Measurements from ENCODE around the gene WDR1.

The WDR1 gene

DNA sequence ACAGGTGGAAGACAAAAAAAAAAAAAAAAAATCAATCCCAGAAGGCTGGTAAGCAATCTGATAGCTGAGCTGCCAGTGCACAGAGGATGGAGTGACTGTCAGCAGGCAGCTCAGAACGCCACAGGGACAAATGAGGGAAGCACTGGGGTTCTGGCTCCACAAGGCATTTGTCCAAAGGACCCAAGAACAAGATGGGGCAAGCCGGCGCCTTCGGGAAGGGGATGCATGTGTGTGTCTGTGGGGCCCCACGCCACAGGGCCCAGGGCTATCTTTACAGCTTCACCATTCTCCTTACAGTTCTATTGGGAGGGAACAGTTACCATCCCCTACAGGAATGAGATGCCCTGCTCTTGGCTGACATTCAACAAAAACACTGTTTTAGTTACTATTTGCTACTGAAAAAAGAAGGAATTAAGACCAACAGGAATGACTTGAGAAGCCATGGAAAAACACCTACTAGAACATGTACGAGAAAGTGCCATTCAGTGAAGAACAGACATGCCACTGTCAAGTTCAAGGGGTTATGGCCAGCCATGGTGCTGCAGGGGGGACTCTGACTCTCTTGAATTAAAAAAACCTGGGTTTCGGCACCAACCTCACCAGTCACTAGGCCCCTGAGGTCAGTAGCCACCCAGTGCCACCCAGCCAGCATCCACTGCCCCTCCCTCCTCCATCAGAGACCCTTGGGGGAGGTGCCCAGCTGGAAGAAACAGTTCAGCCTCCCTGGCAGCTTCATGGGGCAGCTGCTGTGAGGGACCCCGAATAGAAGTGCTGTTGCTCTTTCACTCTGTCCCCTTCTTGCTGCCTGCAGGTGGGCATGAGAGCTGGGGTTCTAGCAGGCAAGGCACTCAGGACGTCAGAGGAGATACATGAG is 18.5 kb downstream of the WDR1 start:
- peaks cover 12 to 16% of the 10 kb centered on the region in 2 experiments for H3K4me1 ChIP-seq (ENCODE audit: control insufficient read depth in 1 of 2, insufficient read depth in 1 of 2, low read depth in 1 of 2, low read length in 1 of 2)
- no peaks in the 10 kb centered on the region for H3K27me3 ChIP-seq
- H3K9me3 ChIP-seq = no peaks in the 10 kb centered on the region
- H3K36me3 ChIP-seq = peaks cover 100% of the 10 kb centered on the region
- TF ChIP-seq, protein P1, sequence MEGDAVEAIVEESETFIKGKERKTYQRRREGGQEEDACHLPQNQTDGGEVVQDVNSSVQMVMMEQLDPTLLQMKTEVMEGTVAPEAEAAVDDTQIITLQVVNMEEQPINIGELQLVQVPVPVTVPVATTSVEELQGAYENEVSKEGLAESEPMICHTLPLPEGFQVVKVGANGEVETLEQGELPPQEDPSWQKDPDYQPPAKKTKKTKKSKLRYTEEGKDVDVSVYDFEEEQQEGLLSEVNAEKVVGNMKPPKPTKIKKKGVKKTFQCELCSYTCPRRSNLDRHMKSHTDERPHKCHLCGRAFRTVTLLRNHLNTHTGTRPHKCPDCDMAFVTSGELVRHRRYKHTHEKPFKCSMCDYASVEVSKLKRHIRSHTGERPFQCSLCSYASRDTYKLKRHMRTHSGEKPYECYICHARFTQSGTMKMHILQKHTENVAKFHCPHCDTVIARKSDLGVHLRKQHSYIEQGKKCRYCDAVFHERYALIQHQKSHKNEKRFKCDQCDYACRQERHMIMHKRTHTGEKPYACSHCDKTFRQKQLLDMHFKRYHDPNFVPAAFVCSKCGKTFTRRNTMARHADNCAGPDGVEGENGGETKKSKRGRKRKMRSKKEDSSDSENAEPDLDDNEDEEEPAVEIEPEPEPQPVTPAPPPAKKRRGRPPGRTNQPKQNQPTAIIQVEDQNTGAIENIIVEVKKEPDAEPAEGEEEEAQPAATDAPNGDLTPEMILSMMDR (IDR thresholded peaks at IDR 0.05) = no peak
- no peak overlapping the region for H3K27ac ChIP-seq
- no peak overlapping the region for H3K4me3 ChIP-seq (ENCODE audit: low read depth in 1 of 2, low read length in 1 of 2)

DNA sequence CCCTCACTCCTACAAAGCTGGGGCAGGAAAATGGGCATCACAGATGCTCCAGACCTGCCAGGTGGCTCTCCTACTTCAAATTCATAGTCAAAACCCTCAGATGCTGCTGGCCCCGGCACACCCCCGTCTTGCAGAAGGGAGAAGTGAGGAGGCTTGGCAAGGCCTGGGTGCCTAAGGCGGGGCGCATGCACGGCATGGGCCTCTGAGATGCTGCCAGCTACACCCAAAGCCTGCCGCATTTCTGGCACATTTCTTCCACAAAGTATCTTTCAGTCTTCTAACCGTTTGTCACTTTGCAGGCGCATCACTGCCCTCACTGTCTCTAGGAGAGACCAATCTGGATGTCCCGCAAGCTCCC is 19.6 kb downstream of the WDR1 start:
- Histone ChIP-seq H3K27me3 (no peaks in the 10 kb centered on the region), H3K27ac (no peak overlapping the region), H3K4me1 (ENCODE audit: control insufficient read depth in 1 of 2, insufficient read depth in 1 of 2, low read depth in 1 of 2, low read length in 1 of 2) (peaks cover 12 to 16% of the 10 kb centered on the region in 2 experiments), H3K36me3 (peaks cover 100% of the 10 kb centered on the region), H3K4me3 (ENCODE audit: low read depth in 1 of 2, low read length in 1 of 2) (no peak overlapping the region), H3K9me3 (no peaks in the 10 kb centered on the region)
- TF ChIP-seq, protein P1 (IDR thresholded peaks at IDR 0.05) = no peak

DNA sequence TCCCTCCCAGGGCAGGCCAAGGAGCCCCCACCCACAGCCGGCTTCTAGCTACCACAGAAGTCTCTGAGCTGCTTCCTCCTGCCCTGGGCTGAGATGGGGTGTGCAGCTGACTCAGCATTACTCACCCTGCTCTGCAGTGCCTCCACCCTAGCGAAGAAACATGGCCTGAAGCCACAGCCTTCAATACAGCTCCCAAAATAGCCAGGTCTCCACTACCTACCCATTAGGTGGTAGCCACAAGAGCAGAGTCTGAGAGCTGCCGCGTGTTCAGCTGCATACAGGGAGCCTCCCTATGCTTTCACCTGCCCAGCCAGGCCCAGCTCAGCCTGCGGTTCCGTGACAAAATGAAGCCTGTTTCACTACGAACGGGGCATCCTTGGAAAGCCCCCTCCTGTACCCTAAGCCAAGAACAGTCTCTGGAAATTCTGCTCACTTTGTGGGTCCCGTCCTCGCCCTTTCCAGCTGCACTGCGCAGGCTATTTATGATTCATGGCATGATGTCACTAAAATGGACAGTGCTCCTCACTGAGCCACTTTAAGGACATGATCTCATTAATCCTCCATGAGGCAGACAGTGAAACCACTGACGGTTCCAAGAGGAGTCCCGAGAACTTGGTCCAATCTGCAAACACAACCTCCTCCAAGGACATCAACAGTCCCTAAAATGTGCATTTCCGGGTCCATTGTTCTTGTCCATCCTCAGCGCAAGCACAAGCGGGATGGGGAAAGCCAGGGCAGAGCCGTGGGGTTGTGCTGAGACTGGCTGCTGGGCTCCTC is 20.2 kb downstream of the WDR1 start:
- no peaks in the 10 kb centered on the region for H3K9me3 ChIP-seq
- no peak overlapping the region for H3K4me3 ChIP-seq (ENCODE audit: low read depth in 1 of 2, low read length in 1 of 2)
- peak overlapping the region; percentile 9 for H3K27ac ChIP-seq
- peaks cover 12 to 13% of the 10 kb centered on the region in 2 experiments for H3K4me1 ChIP-seq (ENCODE audit: control insufficient read depth in 1 of 2, insufficient read depth in 1 of 2, low read depth in 1 of 2, low read length in 1 of 2)
- no peaks in the 10 kb centered on the region for H3K27me3 ChIP-seq
- H3K36me3 ChIP-seq = peaks cover 100% of the 10 kb centered on the region
- TF ChIP-seq, protein P1 (IDR thresholded peaks at IDR 0.05) = no peak

DNA sequence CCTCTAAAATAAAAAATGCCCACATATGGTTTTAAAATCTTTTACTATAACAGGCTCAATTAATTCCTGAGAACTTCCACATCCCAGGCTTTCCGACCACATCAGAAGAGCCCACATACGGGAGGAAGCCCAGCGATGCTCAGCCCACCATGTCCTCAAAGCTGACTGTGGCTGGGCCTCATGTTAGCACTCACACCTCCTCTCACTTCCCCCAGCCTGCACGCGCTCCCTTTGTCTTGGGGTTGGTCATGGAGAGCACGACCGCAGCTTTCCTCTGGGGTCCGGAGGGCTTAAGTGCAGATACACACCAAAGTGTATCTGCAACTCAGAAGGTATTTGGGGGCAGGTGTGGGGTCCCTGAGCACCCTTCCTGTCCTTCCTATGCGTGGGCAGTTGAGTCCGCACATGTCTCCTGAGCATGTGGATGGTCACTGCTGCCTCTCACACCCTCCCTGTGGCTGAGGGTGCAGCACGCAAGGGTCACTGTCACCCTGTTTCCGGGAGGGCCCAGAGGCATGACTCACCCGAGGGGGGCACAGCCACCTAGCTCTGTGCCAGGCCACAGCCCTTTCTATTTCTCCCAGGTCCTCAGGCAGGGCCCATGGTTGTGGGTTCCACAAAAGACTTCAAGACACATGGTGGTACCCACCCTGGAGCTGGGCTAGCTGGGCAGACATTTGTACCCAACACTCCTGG is 21.2 kb downstream of the WDR1 start:
- Histone ChIP-seq H3K9me3 (no peaks in the 10 kb centered on the region), H3K36me3 (peaks cover 100% of the 10 kb centered on the region), H3K4me3 (ENCODE audit: low read depth in 1 of 2, low read length in 1 of 2) (no peak overlapping the region), H3K27ac (peak overlapping the region; percentile 9), H3K4me1 (ENCODE audit: control insufficient read depth in 1 of 2, insufficient read depth in 1 of 2, low read depth in 1 of 2, low read length in 1 of 2) (peaks cover 6% of the 10 kb centered on the region in 2 experiments), H3K27me3 (no peaks in the 10 kb centered on the region)
- TF ChIP-seq, protein P1 (IDR thresholded peaks at IDR 0.05) = no peak

DNA sequence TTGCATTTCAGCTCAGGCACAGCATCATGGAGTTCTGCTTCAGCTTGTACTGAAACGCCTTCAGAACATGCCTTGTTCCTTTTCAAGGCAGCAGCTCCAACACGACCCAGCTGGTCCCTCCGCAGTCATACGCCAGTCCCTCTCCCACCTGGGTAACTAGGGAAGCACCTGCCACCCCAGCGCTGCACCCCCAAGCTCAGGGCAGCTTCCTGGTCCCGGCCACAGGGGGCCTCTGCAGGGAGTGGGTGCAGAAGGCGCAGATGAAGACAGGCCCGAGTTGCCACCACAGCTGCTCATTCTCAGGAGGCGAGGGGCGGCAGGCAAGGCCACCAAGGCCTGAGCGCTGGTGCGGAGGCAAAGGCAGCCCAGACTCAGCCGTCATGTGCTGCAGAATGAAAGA is 21.8 kb downstream of the WDR1 start:
- TF ChIP-seq, protein P1 (IDR thresholded peaks at IDR 0.05) = no peak
- H3K27ac ChIP-seq = no peak overlapping the region
- H3K36me3 ChIP-seq = peaks cover 100% of the 10 kb centered on the region
- H3K4me3 ChIP-seq (ENCODE audit: low read depth in 1 of 2, low read length in 1 of 2) = no peak overlapping the region
- no peaks in the 10 kb centered on the region for H3K9me3 ChIP-seq
- no peaks in the 10 kb centered on the region for H3K27me3 ChIP-seq
- peaks cover 6% of the 10 kb centered on the region in 2 experiments for H3K4me1 ChIP-seq (ENCODE audit: control insufficient read depth in 1 of 2, insufficient read depth in 1 of 2, low read depth in 1 of 2, low read length in 1 of 2)
